IMR-90 (cell line): Measurements from ENCODE around the gene MPZL2. TPM values are rescaled to one million over a fixed set of nuclear protein-coding genes. Genes with fewer than 3 reads are reported as not detected.

Experiments
- ATAC-seq: fragments of 200-7000 bp; cut with Tn5 transposase; 2 replicates; pipeline ENCODE4 v1.9.1; 2020; ENCODE audit warnings: low read depth, mild to moderate bottlenecking, moderate library complexity
- BruUV-seq: library from RNA; stranded (reverse); fragments of 400-500 nt; replicated peaks from 2 replicates; lab custom pipeline; 2021; lab: Mats Ljungman, UMichigan
- CTCF ChIA-PET: fragments of 300-600 bp; formaldehyde crosslinking; extraction: SDS; loops from one replicate; lab custom pipeline; 2021; ENCODE audit warnings: antibody characterized with exemption; lab: Yijun Ruan, JAX
- POLR2A ChIA-PET: fragments of 300-600 bp; sonication (Branson Sonifier 250); formaldehyde crosslinking; loops from one replicate; lab custom pipeline; 2022; ENCODE audit warnings: antibody characterized with exemption; ENCODE audit not compliant: unreplicated experiment; lab: Charles Lee
- DNase-seq: peaks from one replicate; pipeline ENCODE4 v3.0.0; 2013
- H2AFZ ChIP-seq: replicated peaks from 2 replicates; pipeline ENCODE3; 2013; ENCODE audit warnings: low read length, mild to moderate bottlenecking; ENCODE audit not compliant: poor library complexity
- H2AK5ac ChIP-seq: 2 replicates; pipeline ENCODE4 v1.6.1; 2013; ENCODE audit warnings: low read depth, low read length, inconsistent platforms
- H2AK9ac ChIP-seq: replicated peaks from 2 replicates; pipeline ENCODE3; 2013; ENCODE audit warnings: mild to moderate bottlenecking, low read depth, low read length, moderate library complexity; ENCODE audit not compliant: poor library complexity
- H2BK120ac ChIP-seq: 2 replicates; pipeline ENCODE4 v1.6.1; 2013; ENCODE audit warnings: low read depth, low read length, inconsistent platforms
- H2BK15ac ChIP-seq: 3 replicates; pipeline ENCODE4 v1.6.1; 2013; ENCODE audit warnings: low read depth, low read length, inconsistent platforms
- H2BK20ac ChIP-seq: 2 replicates; pipeline ENCODE4 v1.6.1; 2013; ENCODE audit warnings: low read depth, mild to moderate bottlenecking, inconsistent platforms, low read length, moderate library complexity
- H2BK5ac ChIP-seq: 2 replicates; pipeline ENCODE4 v1.6.1; 2013; ENCODE audit warnings: mild to moderate bottlenecking, low read depth, low read length, inconsistent platforms; ENCODE audit not compliant: poor library complexity, severe bottlenecking
- H3K14ac ChIP-seq: replicated peaks from 2 replicates; pipeline ENCODE4 v1.6.1; 2013; ENCODE audit warnings: low read depth, low read length, inconsistent platforms
- H3K18ac ChIP-seq: 2 replicates; pipeline ENCODE4 v1.6.1; 2013; ENCODE audit warnings: low read depth, low read length, control low read depth
- H3K23ac ChIP-seq: 2 replicates; pipeline ENCODE4 v1.6.1; 2013; ENCODE audit warnings: low read depth, low read length, inconsistent platforms
- H3K27ac ChIP-seq: 2 replicates; pipeline ENCODE4 v1.5.1; 2013; ENCODE audit warnings: mild to moderate bottlenecking, control low read depth, low read length; ENCODE audit not compliant: insufficient read depth
- H3K27me3 ChIP-seq: 2 replicates; pipeline ENCODE4 v1.6.1; 2013; ENCODE audit warnings: low read length; ENCODE audit not compliant: control insufficient read depth, insufficient read depth
- H3K36me3 ChIP-seq: 2 replicates; pipeline ENCODE4 v1.6.1; 2013; ENCODE audit warnings: low read length, mixed read lengths; ENCODE audit not compliant: control insufficient read depth, insufficient read depth
- H3K4ac ChIP-seq: 2 replicates; pipeline ENCODE4 v1.6.1; 2013; ENCODE audit warnings: low read depth, low read length, inconsistent platforms
- H3K4me1 ChIP-seq: 2 replicates; pipeline ENCODE4 v1.6.1; 2013; ENCODE audit warnings: low read length, mixed read lengths; ENCODE audit not compliant: control insufficient read depth, insufficient read depth
- H3K4me2 ChIP-seq: 2 replicates; pipeline ENCODE4 v1.6.1; 2013; ENCODE audit warnings: low read depth, mild to moderate bottlenecking, control low read depth, low read length, moderate library complexity
- H3K4me3 ChIP-seq: 2 replicates; pipeline ENCODE4 v1.5.1; 2013; ENCODE audit warnings: low read depth, mild to moderate bottlenecking, control low read depth, low read length, moderate library complexity; ENCODE audit not compliant: insufficient read depth
- H3K56ac ChIP-seq: 2 replicates; pipeline ENCODE4 v1.6.1; 2013; ENCODE audit warnings: low read length, inconsistent platforms; ENCODE audit not compliant: insufficient read depth; ENCODE audit errors: extremely low read depth
- H3K79me1 ChIP-seq, 2 experiments: 2 replicates each; pipeline ENCODE4 v1.6.1; 2013; ENCODE audit warnings: low read length in 2 of 2, inconsistent platforms in 1 of 2, low read depth in 1 of 2
- H3K9ac ChIP-seq: 2 replicates; pipeline ENCODE4 v1.6.1; 2013; ENCODE audit warnings: low read depth, low read length, control low read depth
- H3K9me1 ChIP-seq: 2 replicates; pipeline ENCODE4 v1.6.1; 2013; ENCODE audit warnings: low read length, inconsistent platforms; ENCODE audit not compliant: insufficient read depth
- H3K9me3 ChIP-seq: 2 replicates; pipeline ENCODE4 v1.6.1; 2013; ENCODE audit warnings: low read length; ENCODE audit not compliant: control insufficient read depth, insufficient read depth
- H4K20me1 ChIP-seq: 2 replicates; pipeline ENCODE4 v1.6.1; 2013; ENCODE audit warnings: low read length, inconsistent platforms; ENCODE audit not compliant: insufficient read depth
- H4K5ac ChIP-seq: 2 replicates; pipeline ENCODE4 v1.6.1; 2013; ENCODE audit warnings: mild to moderate bottlenecking, low read depth, low read length, control low read depth
- H4K8ac ChIP-seq, 2 experiments: 2 replicates each; pipeline ENCODE4 v1.6.1; 2013; ENCODE audit warnings: low read depth in 2 of 2, low read length in 2 of 2, control low read depth in 1 of 2, inconsistent platforms in 1 of 2
- H4K91ac ChIP-seq: 2 replicates; pipeline ENCODE4 v1.6.1; 2013; ENCODE audit warnings: low read depth, low read length, inconsistent platforms; ENCODE audit not compliant: insufficient read depth
- CEBPB ChIP-seq: IDR thresholded peaks from 2 replicates; pipeline ENCODE4 v1.6.1; 2012; ENCODE audit warnings: low read depth, low read length, improper control_type of control experiment
- CHD1 ChIP-seq: IDR thresholded peaks from 2 replicates; pipeline ENCODE4 v1.6.1; 2012; ENCODE audit warnings: low read depth, low read length, improper control_type of control experiment
- MAFK ChIP-seq: IDR thresholded peaks from 2 replicates; pipeline ENCODE4 v1.6.1; 2012; ENCODE audit warnings: low read depth, low read length, improper control_type of control experiment
- RAD21 ChIP-seq: IDR thresholded peaks from 2 replicates; pipeline ENCODE4 v1.6.1; 2012; ENCODE audit warnings: low read length, improper control_type of control experiment
- RFX5 ChIP-seq: IDR thresholded peaks from 2 replicates; pipeline ENCODE4 v1.8.0; 2012; ENCODE audit warnings: low read depth, mild to moderate bottlenecking, low read length, moderate library complexity
- SMC3 ChIP-seq: fragments of 150-350 bp; IDR thresholded peaks from 2 replicates; pipeline ENCODE4 v1.6.1; 2016; ENCODE audit warnings: low read depth, mild to moderate bottlenecking, antibody characterized with exemption, low read length, moderate library complexity
- WGBS, 2 experiments: methylation state at CpG; one replicate each; pipeline versions ENCODE4 v1.1.5 to v1.1.7; 2013; ENCODE audit warnings: missing lambda C conversion rate in 2 of 2; ENCODE audit not compliant: insufficient read length in 1 of 2; ENCODE audit errors: extremely low coverage in 2 of 2; 5-methylcytosine and 5-hydroxymethylcytosine counted together
- dilution Hi-C: fragments of 300-500 bp; cut with HindIII; formaldehyde crosslinking; loops from one replicate; pipeline ENCODE4 v1.14.3; 2018; ENCODE audit warnings: low sequenced_read_pairs; ENCODE audit not compliant: unreplicated experiment
- in situ Hi-C: fragments of 300-500 bp; cut with MboI; formaldehyde crosslinking; loops from 3 replicates; pipeline ENCODE4 v1.14.3; 2019; ENCODE audit warnings: low sequenced_read_pairs, inconsistent platforms, mixed read lengths
- intact Hi-C: fragments of 100-400 bp; cut with micrococcal nuclease; formaldehyde crosslinking; loops from 2 replicates; pipeline ENCODE4 v1.10.0; 2022
- polyA plus RNA-seq, 3 experiments: library from polyadenylated mRNA; depleted of rRNA; stranded (reverse); fragments of >200 nt; gene quantifications; 2 replicates each; pipeline ENCODE4 v1.2.3, GENCODE V29; 2012; ENCODE audit warnings: low replicate concordance in 1 of 3
- total RNA-seq: library from RNA; depleted of rRNA; stranded (reverse); fragments of >200 nt; gene quantifications from 2 replicates; pipeline ENCODE4 v1.2.3, GENCODE V29; 2012

Gene MPZL2
- total and polyA plus RNA-seq, 2 of the 4 experiments (the other 2 are of a cell fraction): not detected

DNA sequence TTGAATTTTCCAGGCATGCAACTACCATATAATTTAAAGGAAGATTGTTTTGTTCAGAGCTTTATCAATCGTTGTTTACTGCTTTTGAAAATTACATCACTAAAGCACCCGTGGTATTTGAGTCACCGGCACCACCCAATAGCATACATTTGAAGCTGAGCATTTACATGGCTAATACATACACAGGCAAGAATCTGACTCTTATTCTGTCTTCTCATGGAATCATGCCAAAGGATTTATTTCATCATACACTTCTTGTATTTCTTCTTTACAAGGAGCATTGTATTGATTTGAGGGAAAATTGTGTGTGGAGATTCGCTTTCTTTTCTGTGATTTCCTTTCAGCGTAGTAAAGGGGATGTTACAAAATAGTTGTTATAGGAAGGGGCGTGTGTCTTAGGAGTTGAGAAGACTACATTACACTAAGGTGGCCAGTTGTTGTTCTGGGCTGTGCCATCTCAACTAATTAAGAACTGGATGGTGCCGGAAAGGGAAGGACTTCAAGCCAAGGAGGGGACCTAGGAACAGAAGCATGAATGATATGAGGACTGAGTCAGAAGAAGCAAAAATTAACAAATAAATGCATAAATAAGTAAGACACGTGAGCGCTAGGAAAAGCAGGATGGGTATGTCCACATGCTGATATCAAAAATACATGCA lies 27.5 kb upstream of the MPZL2 start:
- TF ChIP-seq RFX5: no peak
- no peak for TF ChIP-seq SMC3
- TF ChIP-seq CHD1: no peak
- TF ChIP-seq MAFK: no peak
- TF ChIP-seq RAD21: no peak
- TF ChIP-seq CEBPB: no peak
- no peak for DNase-seq
- Histone ChIP-seq H2BK5ac (no peak overlapping the region), H3K27me3 (no peaks in the 10 kb centered on the region; the same call in 1 of the 2 replicates), H2BK15ac (no peak overlapping the region), H3K23ac (no peak overlapping the region), H4K8ac (no peak overlapping the region), H3K27ac (no peak overlapping the region), H3K9me1 (no peaks in the 10 kb centered on the region), H3K9ac (no peak overlapping the region), H3K4ac (no peak overlapping the region), H4K91ac (no peak overlapping the region), H3K4me1 (no peaks in the 10 kb centered on the region), H4K20me1 (no peaks in the 10 kb centered on the region), H3K18ac (no peak overlapping the region), H3K56ac (no peak overlapping the region), H3K4me2 (no peak overlapping the region), H3K9me3 (no peaks in the 10 kb centered on the region), H3K14ac (no peak overlapping the region), H2BK120ac (no peak overlapping the region), H2AK5ac (no peak overlapping the region), H3K79me1 (no peaks in the 10 kb centered on the region), H2AK9ac (no peak overlapping the region), H2BK20ac (no peak overlapping the region), H3K36me3 (no peaks in the 10 kb centered on the region), H3K4me3 (no peak overlapping the region), H4K5ac (no peak overlapping the region), H2AFZ (no peak overlapping the region)
- WGBS, 2 experiments: no CpG with 5 or more reads among the region's 9 CpGs
- in situ Hi-C loops: no loop called here
- POLR2A ChIA-PET: no interaction called here
- CTCF ChIA-PET: no interaction called here
- dilution Hi-C loops: no loop called here
- no peak for ATAC-seq
- no TSS peak for BruUV-seq
- intact Hi-C loops: no loop called here
